Endothelial cell of umbilical vein (primary cell): Measurements from ENCODE around the gene FHIP1B. TPM values are rescaled to one million over a fixed set of nuclear protein-coding genes. Genes with fewer than 3 reads are reported as not detected.
"Not testable (repeated sequence)": the region's sequence is repeated elsewhere in the genome, so short reads cannot be mapped to it uniquely, and the experiment has no call there.

Source experiments
- BruUV-seq: library from RNA; stranded (reverse); fragments of 400-500 nt; replicated peaks from 2 replicates; lab custom pipeline; 2021; lab: Mats Ljungman, UMichigan
- CTCF ChIA-PET: fragments of 300-600, 350-600 bp; sonication (Branson Sonifier 250); formaldehyde crosslinking; loops from one replicate; lab custom pipeline; 2021; ENCODE audit warnings: antibody characterized with exemption, inconsistent platforms; lab: Charles Lee
- POLR2A ChIA-PET: fragments of 300-600, 350-600 bp; sonication (Branson Sonifier 250); formaldehyde crosslinking; loops from one replicate; lab custom pipeline; 2021; ENCODE audit warnings: antibody characterized with exemption, inconsistent platforms; lab: Charles Lee
- DNase-seq: peaks from one replicate; pipeline ENCODE4 v3.0.0-alpha.2; 2011; ENCODE audit warnings: low read depth, low spot score
- FAIRE-seq: peaks from 2 replicates; lab custom pipeline; 2011; peaks lifted over from hg19 to GRCh38; lab: Jason Lieb, UNC
- H2AFZ ChIP-seq: 2 replicates; pipeline ENCODE4 v1.6.0; 2012; ENCODE audit warnings: low read depth, low read length, control low read depth, inconsistent platforms
- H3K27ac ChIP-seq: 2 replicates; pipeline ENCODE4 v1.5.1; 2011; ENCODE audit warnings: low read depth, mild to moderate bottlenecking, control low read depth, low read length, moderate library complexity; ENCODE audit not compliant: insufficient read depth
- H3K27me3 ChIP-seq, 2 experiments: 2 replicates each; pipeline versions ENCODE4 v1.6.0 to v1.6.1; 2011; ENCODE audit warnings: low read length in 2 of 2, mixed read lengths in 1 of 2; ENCODE audit not compliant: control insufficient read depth in 2 of 2, insufficient read depth in 2 of 2
- H3K36me3 ChIP-seq, 2 experiments: 2 replicates in 1 of 2; 3 replicates in 1 of 2; pipeline ENCODE4 v1.5.1; 2011; ENCODE audit warnings: low read length in 2 of 2, mild to moderate bottlenecking in 1 of 2, moderate library complexity in 1 of 2; ENCODE audit not compliant: control insufficient read depth in 2 of 2, insufficient read depth in 2 of 2; ENCODE audit errors: extremely low read depth in 1 of 2
- H3K4me1 ChIP-seq: 3 replicates; pipeline ENCODE4 v1.5.1; 2011; ENCODE audit warnings: mild to moderate bottlenecking, low read length; ENCODE audit not compliant: control insufficient read depth, insufficient read depth; ENCODE audit errors: extremely low read depth
- H3K4me2 ChIP-seq: 2 replicates; pipeline ENCODE4 v1.6.1; 2011; ENCODE audit warnings: low read length, control low read depth, mixed read lengths; ENCODE audit not compliant: insufficient read depth
- H3K4me3 ChIP-seq, 3 experiments: fragments of 200-600 bp in 1 of 3; sonication (generic), shearing (Covaris generic) in 1 of 3; replicated peaks in 1 of 3; 2 replicates each; pipeline ENCODE4 v1.5.1; 2011 to 2016; ENCODE audit warnings: control low read depth in 3 of 3, low read length in 3 of 3, mild to moderate bottlenecking in 2 of 3, inconsistent platforms in 1 of 3, low read depth in 1 of 3, moderate library complexity in 1 of 3; ENCODE audit not compliant: insufficient read depth in 1 of 3
- H3K79me2 ChIP-seq: 2 replicates; pipeline ENCODE4 v1.6.0; 2012; ENCODE audit warnings: low read length, inconsistent platforms; ENCODE audit not compliant: control insufficient read depth, insufficient read depth
- H3K9ac ChIP-seq: replicated peaks from 2 replicates; pipeline ENCODE3; 2011; ENCODE audit warnings: low read length, control low read depth; ENCODE audit not compliant: insufficient read depth; ENCODE audit errors: extremely low read depth
- H3K9me1 ChIP-seq: replicated peaks from 3 replicates; pipeline ENCODE4 v1.6.0; 2011; ENCODE audit warnings: mild to moderate bottlenecking, low read length; ENCODE audit not compliant: control insufficient read depth, insufficient read depth; ENCODE audit errors: extremely low read depth
- H3K9me3 ChIP-seq: replicated peaks from 2 replicates; pipeline ENCODE4 v1.5.1; 2012; ENCODE audit warnings: low read length, inconsistent platforms; ENCODE audit not compliant: control insufficient read depth, insufficient read depth
- H4K20me1 ChIP-seq: replicated peaks from 2 replicates; pipeline ENCODE3; 2011; ENCODE audit warnings: mild to moderate bottlenecking, low read length; ENCODE audit not compliant: control insufficient read depth, insufficient read depth; ENCODE audit errors: extremely low read depth
- EZH2 ChIP-seq: IDR thresholded peaks from 2 replicates; pipeline ENCODE4 v1.6.1; 2012; ENCODE audit warnings: borderline replicate concordance, low read depth, mild to moderate bottlenecking, moderate library complexity, low read length, inconsistent platforms; ENCODE audit not compliant: severe bottlenecking
- FOS ChIP-seq: IDR thresholded peaks from 2 replicates; pipeline ENCODE4 v1.6.1; 2011; ENCODE audit warnings: mild to moderate bottlenecking, low read length, moderate library complexity, borderline replicate concordance; ENCODE audit not compliant: insufficient read depth
- GATA2 ChIP-seq: IDR thresholded peaks from 2 replicates; pipeline ENCODE4 v1.7.0; 2011; ENCODE audit warnings: low read depth, mild to moderate bottlenecking, moderate library complexity, mixed read lengths, low read length; ENCODE audit not compliant: insufficient read length, insufficient read depth
- JUN ChIP-seq: IDR thresholded peaks from 2 replicates; pipeline ENCODE4 v1.6.1; 2011; ENCODE audit warnings: borderline replicate concordance, low read depth; ENCODE audit not compliant: insufficient read length, insufficient read depth
- MYC ChIP-seq: IDR thresholded peaks from one replicate; pipeline ENCODE4 v1.6.1; 2011; ENCODE audit warnings: mild to moderate bottlenecking, low read depth, low read length
- POLR2A ChIP-seq: IDR thresholded peaks from 2 replicates; pipeline ENCODE4 v1.6.1; 2012; ENCODE audit warnings: low read depth, mild to moderate bottlenecking, control low read depth, low read length
- POLR2AphosphoS5 ChIP-seq: IDR thresholded peaks from 2 replicates; pipeline ENCODE4 v1.6.1; 2012; ENCODE audit warnings: low read depth, mild to moderate bottlenecking, control low read depth, low read length, moderate library complexity; ENCODE audit not compliant: insufficient read depth
- dilution Hi-C: fragments of 300-500 bp; cut with MboI; formaldehyde crosslinking; loops from one replicate; pipeline ENCODE4 v1.15.0; 2019; ENCODE audit warnings: low sequenced_read_pairs; ENCODE audit not compliant: extremely low pct_ligation_motif_present
- intact Hi-C: fragments of 100-400 bp; cut with micrococcal nuclease; formaldehyde crosslinking; loops from one replicate; pipeline ENCODE4 v1.10.0; 2022
- polyA plus RNA-seq, 4 experiments: library from polyadenylated mRNA; depleted of rRNA in 3 of 4; stranded (reverse) in 3 of 4; unstranded in 1 of 4; fragments of >200 nt; gene quantifications; 2 replicates each; pipeline versions ENCODE4 v1.2.1 to v1.2.3, GENCODE V29; 2011 to 2012; ENCODE audit warnings: missing spikeins in 1 of 4
- total RNA-seq: library from RNA; stranded (reverse); gene quantifications from 2 replicates; pipeline ENCODE4 v1.2.3, GENCODE V29; 2021
- TF ChIP-seq, protein P1 (sequence below): IDR thresholded peaks from 2 replicates; pipeline ENCODE4 v1.6.1; 2011; ENCODE audit not compliant: insufficient read depth, insufficient read length
- TF ChIP-seq, protein P2 (sequence below), 2 donors: IDR thresholded peaks; 1 replicate in 1 of 2; 2 replicates in 1 of 2; pipeline ENCODE4 v1.5.1; 2011; ENCODE audit warnings: low read length in 2 of 2, mild to moderate bottlenecking in 2 of 2, moderate library complexity in 2 of 2, control low read depth in 1 of 2, inconsistent platforms in 1 of 2, low read depth in 1 of 2; ENCODE audit not compliant: insufficient read depth in 1 of 2; ENCODE audit errors: extremely low read depth in 1 of 2

Gene FHIP1B
- total and polyA plus RNA-seq, 2 donors (not counting 3 experiments of a cell fraction or from before 2014, with no cell fraction given) = 21.3 to 50.1 TPM

DNA sequence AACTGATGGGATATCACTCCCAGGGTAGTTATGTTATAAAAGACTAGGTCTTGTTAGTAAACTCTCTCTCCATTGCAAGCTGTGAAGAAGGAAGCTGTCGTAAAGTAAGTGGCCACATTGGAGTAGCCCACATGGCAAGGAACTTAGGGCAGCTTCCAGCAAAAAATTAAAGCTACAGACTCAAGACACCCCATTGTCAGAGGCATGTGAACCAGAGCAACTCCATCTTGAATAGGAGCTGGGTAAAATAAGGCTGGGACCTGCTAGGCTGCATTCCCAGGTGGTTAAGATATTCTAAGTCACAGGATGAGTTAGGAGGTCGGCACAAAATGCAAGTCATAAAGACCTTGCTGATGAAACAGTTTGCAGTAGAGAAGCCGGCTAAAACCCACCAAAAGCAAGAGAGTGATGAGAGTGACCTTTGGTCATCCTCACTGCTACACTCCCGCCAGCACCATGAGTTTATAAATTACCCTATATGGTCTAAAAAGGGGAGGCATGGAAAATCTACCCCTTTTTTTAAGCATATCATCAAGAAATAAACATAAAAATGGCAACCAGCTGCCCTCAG is 49.1 kb upstream of the FHIP1B start:
- CTCF ChIA-PET = interaction anchor here (1.0 to 3.7 kb wide), 5 partner anchors 10 to 80 kb away, joined by 3 to 39 read pairs (median 5); no protein-coding TSS in a partner anchor

DNA sequence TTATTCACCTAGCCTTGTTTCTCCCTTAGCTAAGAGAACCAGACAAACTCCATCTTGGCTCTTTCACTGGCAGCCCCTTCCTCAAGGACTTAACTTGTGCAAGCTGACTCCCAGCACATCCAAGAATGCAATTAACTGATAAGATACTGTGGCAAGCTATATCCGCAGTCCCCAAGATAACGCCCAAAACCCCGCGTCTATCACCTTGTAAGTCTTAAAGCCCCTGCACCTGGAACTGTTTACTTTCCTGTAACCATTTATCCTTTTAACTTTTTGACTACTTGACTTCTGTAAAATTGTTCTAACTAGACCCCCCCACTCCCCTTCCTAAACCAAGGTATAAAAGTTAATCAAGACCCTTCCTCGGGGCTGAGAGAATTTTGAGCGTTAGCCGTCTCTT is 46.4 kb upstream of the FHIP1B start:
- H3K4me1 ChIP-seq, H2AFZ ChIP-seq, H3K9me1 ChIP-seq, BruUV-seq, H3K27ac ChIP-seq, H3K36me3 ChIP-seq, DNase-seq, H3K79me2 ChIP-seq, H3K4me2 ChIP-seq, dilution Hi-C loops, FAIRE-seq, POLR2A ChIA-PET, H4K20me1 ChIP-seq, H3K9me3 ChIP-seq, H3K4me3 ChIP-seq, intact Hi-C loops, H3K9ac ChIP-seq: not testable (repeated sequence)
- H3K27me3 ChIP-seq = peaks cover 10 to 24% of the 10 kb centered on the region in 2 experiments
- CTCF ChIA-PET = interaction anchor here (0.6 to 2.1 kb wide), 5 partner anchors 12 to 288 kb away, joined by 3 to 7 read pairs (median 5); no protein-coding TSS in a partner anchor

More for the DNA sequence above, 49.1 kb upstream of the FHIP1B start:
- H3K79me2 ChIP-seq = no peaks in the 10 kb centered on the region
- H3K9me3 ChIP-seq = no peaks in the 10 kb centered on the region
- FAIRE-seq = no peak
- H3K27ac ChIP-seq = no peak overlapping the region
- H2AFZ ChIP-seq = no peak overlapping the region
- H3K4me3 ChIP-seq = no peak overlapping the region
- H3K9me1 ChIP-seq = no peaks in the 10 kb centered on the region
- DNase-seq = no peak
- H3K9ac ChIP-seq = no peak overlapping the region
- intact Hi-C loops = no loop called here
- no peaks in the 10 kb centered on the region for H3K4me1 ChIP-seq
- POLR2A ChIA-PET = no interaction called here
- H3K4me2 ChIP-seq = no peak overlapping the region
- no TSS peak for BruUV-seq
- peaks cover 14 to 34% of the 10 kb centered on the region in 2 experiments for H3K27me3 ChIP-seq
- dilution Hi-C loops = no loop called here
- TF ChIP-seq GATA2 = no peak
- TF ChIP-seq MYC = no peak
- no peak for TF ChIP-seq EZH2
- TF ChIP-seq FOS = no peak
- no peak for TF ChIP-seq POLR2A
- no peak for TF ChIP-seq POLR2AphosphoS5
- TF ChIP-seq, protein P1, sequence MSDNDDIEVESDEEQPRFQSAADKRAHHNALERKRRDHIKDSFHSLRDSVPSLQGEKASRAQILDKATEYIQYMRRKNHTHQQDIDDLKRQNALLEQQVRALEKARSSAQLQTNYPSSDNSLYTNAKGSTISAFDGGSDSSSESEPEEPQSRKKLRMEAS = no peak
- no peak for TF ChIP-seq JUN
- TF ChIP-seq, protein P2, sequence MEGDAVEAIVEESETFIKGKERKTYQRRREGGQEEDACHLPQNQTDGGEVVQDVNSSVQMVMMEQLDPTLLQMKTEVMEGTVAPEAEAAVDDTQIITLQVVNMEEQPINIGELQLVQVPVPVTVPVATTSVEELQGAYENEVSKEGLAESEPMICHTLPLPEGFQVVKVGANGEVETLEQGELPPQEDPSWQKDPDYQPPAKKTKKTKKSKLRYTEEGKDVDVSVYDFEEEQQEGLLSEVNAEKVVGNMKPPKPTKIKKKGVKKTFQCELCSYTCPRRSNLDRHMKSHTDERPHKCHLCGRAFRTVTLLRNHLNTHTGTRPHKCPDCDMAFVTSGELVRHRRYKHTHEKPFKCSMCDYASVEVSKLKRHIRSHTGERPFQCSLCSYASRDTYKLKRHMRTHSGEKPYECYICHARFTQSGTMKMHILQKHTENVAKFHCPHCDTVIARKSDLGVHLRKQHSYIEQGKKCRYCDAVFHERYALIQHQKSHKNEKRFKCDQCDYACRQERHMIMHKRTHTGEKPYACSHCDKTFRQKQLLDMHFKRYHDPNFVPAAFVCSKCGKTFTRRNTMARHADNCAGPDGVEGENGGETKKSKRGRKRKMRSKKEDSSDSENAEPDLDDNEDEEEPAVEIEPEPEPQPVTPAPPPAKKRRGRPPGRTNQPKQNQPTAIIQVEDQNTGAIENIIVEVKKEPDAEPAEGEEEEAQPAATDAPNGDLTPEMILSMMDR (IDR thresholded peaks at IDR 0.05; ENCODE audit: extremely low read depth in 1 of 2, insufficient read depth in 1 of 2, low read depth in 1 of 2, low read length in 2 of 2) = no peak
- no peaks in the 10 kb centered on the region for H4K20me1 ChIP-seq
- no peaks in the 10 kb centered on the region for H3K36me3 ChIP-seq
